Upper lobe of left lung (tissue), 6 donors: ENCODE measurements around the gene KCNK15. TPM values are rescaled to one million over a fixed set of nuclear protein-coding genes. Genes with fewer than 3 reads are reported as not detected.
A peak's percentile ranks its signal among the peaks of the same experiment; 100 is the strongest.
"Not testable (repeated sequence)": the region's sequence is repeated elsewhere in the genome, so short reads cannot be mapped to it uniquely, and the experiment has no call there.

Source experiments
- ATAC-seq, 2 donors: fragments of 200-7000 bp; cut with Tn5 transposase; one replicate each; pipeline ENCODE4 v1.9.1; 2022; ENCODE audit warnings: mild to moderate bottlenecking in 2 of 2, moderate library complexity in 2 of 2; ENCODE audit not compliant: low FRiP score in 2 of 2
- DNase-seq, 2 donors: peaks; one replicate each; pipeline ENCODE4 v3.0.0-alpha.2; 2019 to 2020
- H3K27ac ChIP-seq, 4 donors: fragments of 200-600 bp; sonication (generic); one replicate each; pipeline ENCODE4 v1.5.1; 2016 to 2019
- H3K27me3 ChIP-seq, 4 donors: fragments of 200-600 bp; sonication (generic); one replicate each; pipeline ENCODE4 v1.5.1; 2017 to 2019
- H3K36me3 ChIP-seq, 4 donors: fragments of 200-600 bp; sonication (generic); one replicate each; pipeline ENCODE4 v1.5.1; 2016 to 2019
- H3K4me1 ChIP-seq, 4 donors: fragments of 200-600 bp; sonication (generic); one replicate each; pipeline ENCODE4 v1.5.1; 2018 to 2019
- H3K4me3 ChIP-seq, 4 donors: fragments of 200-600 bp; sonication (generic); one replicate each; pipeline ENCODE4 v1.5.1; 2017 to 2019; ENCODE audit warnings: mild to moderate bottlenecking in 2 of 4, moderate library complexity in 1 of 4
- H3K9me3 ChIP-seq, 4 donors: fragments of 200-600 bp; sonication (generic); one replicate each; pipeline ENCODE4 v1.5.1; 2018 to 2019
- EP300 ChIP-seq, 4 donors: sonication (generic); formaldehyde crosslinking; IDR thresholded peaks; one replicate each; pipeline ENCODE4 v1.5.1; 2017; ENCODE audit warnings: antibody characterized with exemption in 4 of 4, control low read depth in 2 of 4
- POLR2A ChIP-seq, 4 donors: fragments of 450-650 bp; IDR thresholded peaks; one replicate each; pipeline ENCODE4 v1.5.1; 2016 to 2017; ENCODE audit warnings: antibody characterized with exemption in 4 of 4, mild to moderate bottlenecking in 2 of 4
- POLR2AphosphoS5 ChIP-seq, 2 donors: sonication (generic); formaldehyde crosslinking; IDR thresholded peaks; one replicate each; pipeline ENCODE4 v1.5.1; 2017; ENCODE audit warnings: antibody characterized with exemption in 2 of 2
- WGBS, 2 donors: methylation state at CpG; one replicate each; pipeline ENCODE4 v1.1.5; 2017 to 2018; 5-methylcytosine and 5-hydroxymethylcytosine counted together
- total RNA-seq, 6 donors: library from RNA; depleted of rRNA in 4 of 6; stranded (reverse); fragments of >200 nt in 4 of 6; gene quantifications; one replicate each; pipeline versions ENCODE4 v1.1.0 to v1.2.1, GENCODE V29; 2016 to 2021
- TF ChIP-seq, protein P1 (sequence below), 6 experiments: fragments of 450-650 bp in 4 of 6; fragments of 200-600 bp in 2 of 6; sonication (generic) in 2 of 6; IDR thresholded peaks; one replicate each; pipeline ENCODE4 v1.5.1; 2016 to 2019; ENCODE audit warnings: antibody characterized with exemption in 6 of 6
- donor health status: DM: no; HTN: no; CAD: no; lungs with moderate emphysema.
- donor health status: DM: no; HTN: yes; CAD: no; lungs with severe emphysema.

Gene KCNK15
- total RNA-seq, result 1 to 10 TPM; 1.0 to 2.7 (median 1.7) TPM

GRCh38 chr20:44745598-44746366 is at the start of gene KCNK15:
Gene KCNK15, plus strand, starts transcription at chr20:44745865. Its CDS starts 46 bp downstream, at chr20:44745911.
- TF ChIP-seq POLR2AphosphoS5 (IDR thresholded peaks at IDR 0.05) (peak; percentile 23 to 28), POLR2A (IDR thresholded peaks at IDR 0.05) (peak in 1 of 4 donors; percentile 14)
- TF ChIP-seq, protein P1, sequence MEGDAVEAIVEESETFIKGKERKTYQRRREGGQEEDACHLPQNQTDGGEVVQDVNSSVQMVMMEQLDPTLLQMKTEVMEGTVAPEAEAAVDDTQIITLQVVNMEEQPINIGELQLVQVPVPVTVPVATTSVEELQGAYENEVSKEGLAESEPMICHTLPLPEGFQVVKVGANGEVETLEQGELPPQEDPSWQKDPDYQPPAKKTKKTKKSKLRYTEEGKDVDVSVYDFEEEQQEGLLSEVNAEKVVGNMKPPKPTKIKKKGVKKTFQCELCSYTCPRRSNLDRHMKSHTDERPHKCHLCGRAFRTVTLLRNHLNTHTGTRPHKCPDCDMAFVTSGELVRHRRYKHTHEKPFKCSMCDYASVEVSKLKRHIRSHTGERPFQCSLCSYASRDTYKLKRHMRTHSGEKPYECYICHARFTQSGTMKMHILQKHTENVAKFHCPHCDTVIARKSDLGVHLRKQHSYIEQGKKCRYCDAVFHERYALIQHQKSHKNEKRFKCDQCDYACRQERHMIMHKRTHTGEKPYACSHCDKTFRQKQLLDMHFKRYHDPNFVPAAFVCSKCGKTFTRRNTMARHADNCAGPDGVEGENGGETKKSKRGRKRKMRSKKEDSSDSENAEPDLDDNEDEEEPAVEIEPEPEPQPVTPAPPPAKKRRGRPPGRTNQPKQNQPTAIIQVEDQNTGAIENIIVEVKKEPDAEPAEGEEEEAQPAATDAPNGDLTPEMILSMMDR (IDR thresholded peaks at IDR 0.05), result no peak
- Histone ChIP-seq H3K27me3 (peaks cover 0 to 11% (median 0%) of the 10 kb centered on the region in 4 donors), H3K4me1 (peaks cover 24 to 36% (median 30%) of the 10 kb centered on the region in 4 donors), H3K36me3 (no peaks in the 10 kb centered on the region), H3K9me3 (no peaks in the 10 kb centered on the region), H3K4me3 (peak within 1 kb of the TSS; percentile 6 to 60 (median 50)), H3K27ac (peak within 1 kb of the TSS in 3 of 4 donors; percentile 24 to 45 (median 42))
- DNase-seq (peak; percentile 32 to 92), ATAC-seq (peak in 1 of 2 donors; percentile 76)
- 2% methylated on average over 31 to 39 of the region's 81 CpGs for whole genome bisulfite sequencing, 2 donors

DNA sequence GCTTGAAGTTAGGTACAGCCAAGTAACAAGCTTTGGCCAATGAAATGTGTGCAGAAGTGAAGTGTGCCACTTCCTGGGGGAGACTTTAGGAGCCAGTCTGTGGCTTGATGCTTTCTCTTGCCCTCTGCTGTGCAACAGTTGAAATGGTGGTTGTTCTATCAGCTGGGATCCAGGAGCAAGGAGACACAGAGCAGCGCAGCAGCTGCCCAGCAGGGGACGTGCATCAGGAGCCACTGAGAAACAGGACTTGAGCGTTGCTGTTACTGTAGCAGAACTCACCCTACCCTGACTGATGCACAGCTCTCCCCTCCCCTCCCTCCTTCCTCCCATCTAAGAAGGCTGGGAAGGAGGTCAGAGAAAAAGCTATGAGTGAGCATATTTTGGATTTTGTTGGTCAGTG is 49.4 kb upstream of the KCNK15 start:
- H3K4me3 ChIP-seq, result no peak overlapping the region
- WGBS, 2 donors, result 88 to 94% methylated on average over 3 of the region's 3 CpGs
- H3K36me3 ChIP-seq, result no peaks in the 10 kb centered on the region
- ATAC-seq (no peak), DNase-seq (no peak)
- peaks cover 5 to 20% (median 15%) of the 10 kb centered on the region in 4 donors for H3K4me1 ChIP-seq
- no peaks in the 10 kb centered on the region for H3K27me3 ChIP-seq
- no peaks in the 10 kb centered on the region for H3K9me3 ChIP-seq
- peak overlapping the region; percentile 55 to 83 (median 66) for H3K27ac ChIP-seq
- TF ChIP-seq, protein P1 (IDR thresholded peaks at IDR 0.05), result no peak
- TF ChIP-seq POLR2A (IDR thresholded peaks at IDR 0.05) (no peak), EP300 (IDR thresholded peaks at IDR 0.05) (no peak), POLR2AphosphoS5 (IDR thresholded peaks at IDR 0.05) (no peak)

- Histone ChIP-seq H3K27ac (peak overlapping the region; percentile 55 to 83 (median 66)), H3K4me1 (peaks cover 11 to 27% (median 19%) of the 10 kb centered on the region in 4 donors)
- H3K9me3 ChIP-seq, DNase-seq, H3K27me3 ChIP-seq, H3K4me3 ChIP-seq, ATAC-seq, H3K36me3 ChIP-seq: not testable (repeated sequence)
- 96 to 98% methylated on average over 5 of the region's 5 CpGs for WGBS, 2 donors
These were observed 48.6 kb upstream of the KCNK15 start for GRCh38 chr20:44697041-44697440.

DNA sequence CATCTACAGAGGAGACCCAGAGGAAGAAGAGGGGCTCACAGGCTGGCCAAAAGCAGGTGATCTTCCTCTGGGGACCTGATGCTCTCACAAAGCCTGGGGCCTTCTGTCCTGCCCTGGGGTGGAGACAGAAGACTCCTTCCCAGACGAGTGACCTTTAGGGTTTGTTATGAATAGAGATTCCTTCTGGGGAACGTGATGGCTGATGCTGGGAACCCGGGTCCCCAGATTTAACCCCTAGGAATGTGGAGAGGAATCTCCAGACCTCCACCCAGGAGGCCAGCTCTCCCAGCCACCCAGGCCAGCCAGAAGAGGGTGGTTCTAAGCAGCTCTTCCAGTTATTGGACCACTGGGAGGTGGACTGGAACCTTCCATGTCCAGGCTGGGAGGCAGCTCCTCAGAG is 47.3 kb upstream of the KCNK15 start:
- Histone ChIP-seq H3K27me3 (no peaks in the 10 kb centered on the region), H3K27ac (peak overlapping the region in 2 of 4 donors; percentile 14 to 37), H3K36me3 (no peaks in the 10 kb centered on the region), H3K9me3 (no peaks in the 10 kb centered on the region), H3K4me1 (peaks cover 14 to 37% (median 30%) of the 10 kb centered on the region in 4 donors), H3K4me3 (no peak overlapping the region)
- WGBS, 2 donors, result 47% methylated on average over 3 of the region's 3 CpGs; no CpG with 5 or more reads in 1 of the 2 donors
- ATAC-seq (no peak), DNase-seq (no peak)
- TF ChIP-seq POLR2AphosphoS5 (IDR thresholded peaks at IDR 0.05) (no peak), EP300 (IDR thresholded peaks at IDR 0.05) (no peak), POLR2A (IDR thresholded peaks at IDR 0.05) (no peak)
- TF ChIP-seq, protein P1 (IDR thresholded peaks at IDR 0.05), result no peak

DNA sequence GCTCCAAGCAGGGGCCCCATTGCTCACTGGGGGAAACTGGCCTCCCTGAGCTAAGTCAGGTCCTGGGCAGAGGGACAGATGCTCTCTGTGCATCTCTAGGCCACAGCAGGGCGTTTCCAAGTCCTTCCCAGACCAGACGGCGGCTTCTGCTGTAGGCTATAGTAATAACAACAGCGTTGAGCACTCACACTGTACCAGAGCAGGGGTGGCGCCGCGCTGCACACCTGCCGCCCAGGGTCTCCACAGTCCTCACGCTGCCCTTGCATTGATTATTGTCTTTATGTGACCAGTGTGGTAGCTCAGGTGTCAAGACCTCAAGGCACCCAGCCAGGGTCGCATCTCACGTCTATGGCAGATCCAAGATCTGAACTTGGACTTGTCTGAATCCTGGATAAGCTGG is 45.4 kb upstream of the KCNK15 start:
- ATAC-seq (no peak), DNase-seq (peak in 1 of 2 donors; percentile 53)
- peaks cover 10 to 36% (median 24%) of the 10 kb centered on the region in 4 donors for H3K4me1 ChIP-seq
- WGBS, 2 donors, result 91 to 100% methylated on average over 5 to 11 of the region's 11 CpGs
- H3K9me3 ChIP-seq, result no peaks in the 10 kb centered on the region
- H3K36me3 ChIP-seq, result no peaks in the 10 kb centered on the region
- no peaks in the 10 kb centered on the region for H3K27me3 ChIP-seq
- H3K4me3 ChIP-seq, result no peak overlapping the region
- no peak for TF ChIP-seq POLR2A (IDR thresholded peaks at IDR 0.05)
- TF ChIP-seq EP300 (IDR thresholded peaks at IDR 0.05), result no peak
- TF ChIP-seq POLR2AphosphoS5 (IDR thresholded peaks at IDR 0.05), result no peak
- TF ChIP-seq, protein P1 (IDR thresholded peaks at IDR 0.05), result no peak
- peak overlapping the region in 1 of 4 donors; percentile 52 for H3K27ac ChIP-seq
